HG03060 (cell line): ENCODE results near the gene INCA1.

Experiments
- ATAC-seq: cut with Tn5 transposase; IDR thresholded peaks from one replicate; pipeline ENCODE4 v1.9.1; 2021; ENCODE audit warnings: low read depth, moderate number of reproducible peaks; ENCODE audit not compliant: unreplicated experiment

The INCA1 gene

DNA sequence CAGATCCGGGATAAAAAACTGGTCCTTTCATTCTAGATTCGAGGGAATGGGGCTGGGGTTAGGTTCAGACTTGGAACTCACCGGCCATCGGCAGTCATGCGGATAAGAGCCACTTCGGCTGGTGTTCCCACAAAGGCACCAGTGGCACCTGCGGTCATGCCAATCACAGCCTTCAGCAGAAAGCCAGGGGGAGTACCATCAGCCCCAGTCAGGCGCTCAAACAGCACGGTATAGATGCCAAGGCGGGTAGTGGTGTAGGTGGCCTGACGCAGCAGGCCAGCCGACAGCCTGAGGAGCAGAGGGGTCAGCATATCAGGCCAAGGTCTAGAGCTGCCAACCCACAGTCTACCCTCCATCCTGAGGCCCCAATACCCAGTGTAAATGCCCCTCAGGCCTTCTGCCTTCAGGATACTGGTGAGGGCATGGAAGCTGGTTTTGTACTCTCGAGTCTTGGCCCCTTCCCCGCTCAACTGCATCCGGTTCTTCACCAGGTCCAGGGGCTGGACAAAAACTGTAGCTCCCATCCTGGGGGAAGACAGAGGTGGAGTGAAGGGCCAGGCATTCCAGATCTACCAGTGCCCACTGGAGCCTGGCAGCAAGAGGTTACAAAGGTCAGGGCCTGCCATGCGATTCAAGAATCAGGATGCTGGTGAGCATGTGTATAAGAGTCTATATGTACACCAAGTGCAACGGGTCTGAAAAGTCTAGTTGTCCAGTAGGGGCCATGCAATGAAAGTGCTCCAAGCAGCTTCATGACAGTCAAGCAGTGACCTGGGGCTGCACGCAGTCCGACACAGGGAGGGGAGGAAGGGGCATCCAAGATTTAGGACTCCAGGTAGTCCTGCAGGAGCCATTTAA, 58.4 kb downstream of the INCA1 start:
- ATAC-seq = no peak
